IPS-NIHi7 (cell line): ENCODE data around the gene TALDO1.
A peak's percentile ranks its signal among the peaks of the same experiment; 100 is the strongest.
"Not testable (repeated sequence)": the region's sequence is repeated elsewhere in the genome, so short reads cannot be mapped to it uniquely, and the experiment has no call there.

Experiments
- DNase-seq: peaks from one replicate; pipeline ENCODE4 v3.0.0; 2012; ENCODE audit warnings: mixed read lengths; ENCODE audit errors: extremely low spot score

The TALDO1 gene

GRCh38 chr11:734541-734940 lies 12.7 kb upstream of the TALDO1 start:
- not testable (repeated sequence) for DNase-seq

- DNase-seq: no peak
Observed at GRCh38 chr11:737366-737765, 9.9 kb upstream of the TALDO1 start.

- DNase-seq: not testable (repeated sequence)
Observed at GRCh38 chr11:737899-738298, 9.4 kb upstream of the TALDO1 start.

DNA sequence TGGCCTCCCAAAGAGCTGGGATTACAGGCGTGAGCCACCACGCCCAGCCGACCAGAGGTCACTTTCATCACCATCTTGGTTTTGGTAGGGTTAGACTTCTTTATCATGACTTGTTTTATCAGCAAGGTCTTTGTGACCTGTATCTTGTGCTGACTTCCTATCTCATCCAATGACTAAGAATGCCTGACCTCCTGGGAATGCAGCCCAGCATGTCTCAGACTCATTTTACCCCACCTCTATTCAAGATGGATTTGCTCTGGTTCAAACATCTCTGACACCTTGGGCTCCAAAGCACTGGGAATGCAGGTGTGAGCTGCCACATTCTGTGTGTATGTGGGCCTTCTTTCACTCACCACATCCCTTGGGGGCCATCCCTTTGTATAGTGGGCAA lies 5.1 kb upstream of the TALDO1 start:
- DNase-seq: no peak

- no peak for DNase-seq
Observed at GRCh38 chr11:742571-743201, 4.6 kb upstream of the TALDO1 start.

GRCh38 chr11:745428-745827 lies 1.8 kb upstream of the TALDO1 start:
- DNase-seq: no peak

DNA sequence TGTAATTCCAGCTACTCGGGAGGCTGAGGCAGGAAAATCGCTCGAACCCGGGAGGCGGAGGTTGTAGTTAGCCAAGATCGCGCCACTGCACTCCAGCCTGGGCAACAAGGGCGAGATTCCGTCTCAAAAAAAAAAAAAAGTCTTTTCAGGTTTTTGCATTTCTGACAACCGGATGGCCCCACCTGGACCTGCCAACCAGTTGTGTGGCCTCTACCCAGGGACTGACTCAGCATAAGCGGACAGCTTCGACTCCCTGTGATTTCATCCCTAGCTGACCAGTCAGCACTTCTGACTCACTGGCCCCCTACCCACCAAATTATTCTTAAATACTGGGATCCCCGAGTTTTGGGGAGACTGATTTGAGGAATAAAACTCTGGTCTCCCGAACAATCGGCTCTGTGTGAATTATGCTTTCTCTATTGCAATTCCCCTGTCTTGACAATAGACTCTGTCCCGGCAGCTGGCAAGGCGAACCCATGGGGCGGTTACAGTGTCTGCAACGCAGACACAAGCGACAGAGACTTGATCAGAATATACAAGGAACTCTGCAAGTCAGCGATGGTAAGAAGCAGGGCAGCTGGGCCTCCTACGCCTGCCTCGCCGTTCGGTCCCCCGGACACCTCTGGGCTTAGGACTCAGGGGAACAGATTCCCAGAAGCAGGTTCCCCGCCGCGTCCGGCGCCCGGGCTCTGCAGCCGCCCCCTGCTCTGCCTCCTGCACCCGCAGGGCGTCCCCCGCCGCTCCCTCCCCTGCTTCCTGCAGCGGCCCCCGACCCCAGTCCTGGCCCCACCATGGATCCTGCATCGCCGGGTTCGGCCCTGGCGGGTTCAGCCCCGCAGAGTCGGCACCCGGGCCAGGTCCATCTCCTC lies 741 bp upstream of the TALDO1 start:
- DNase-seq: no peak

DNA sequence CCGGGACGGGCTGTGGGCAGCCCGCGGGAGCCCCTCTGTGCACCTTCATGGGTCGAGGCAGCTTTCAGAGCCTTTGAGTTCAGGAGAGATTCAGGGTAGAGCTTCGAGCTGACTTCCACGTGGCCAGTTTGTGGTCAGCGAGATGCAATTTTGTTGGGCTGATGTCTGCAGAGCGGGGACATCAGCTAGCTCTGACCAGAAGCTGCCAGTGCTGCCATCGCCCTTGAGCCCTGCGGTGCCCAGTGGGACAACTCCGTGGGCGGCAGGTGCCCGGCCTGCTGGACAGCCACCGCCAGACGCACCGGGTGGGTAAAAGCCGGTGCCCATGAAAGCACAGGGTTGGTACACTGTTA lies 719 bp downstream of the TALDO1 start:
- no peak for DNase-seq

DNA sequence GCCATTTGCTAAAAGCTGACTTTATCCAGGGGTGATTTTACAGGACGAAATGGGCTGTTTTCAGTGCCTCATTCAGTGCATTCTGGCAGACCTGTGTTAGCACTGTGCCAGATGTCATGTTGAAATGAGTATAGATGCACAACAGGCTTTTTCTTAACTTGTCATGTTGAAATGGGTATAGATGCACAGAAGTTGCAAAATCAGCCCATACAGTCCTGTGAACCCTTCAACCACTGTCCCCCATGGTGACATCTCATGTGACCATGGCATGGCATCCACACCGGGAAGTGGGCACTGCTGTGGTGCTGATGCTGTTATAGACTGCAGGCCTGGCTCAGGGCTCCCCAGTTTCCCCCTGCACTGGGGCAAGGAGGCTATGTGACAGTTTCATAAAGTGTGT lies 2.5 kb downstream of the TALDO1 start:
- DNase-seq: no peak

DNA sequence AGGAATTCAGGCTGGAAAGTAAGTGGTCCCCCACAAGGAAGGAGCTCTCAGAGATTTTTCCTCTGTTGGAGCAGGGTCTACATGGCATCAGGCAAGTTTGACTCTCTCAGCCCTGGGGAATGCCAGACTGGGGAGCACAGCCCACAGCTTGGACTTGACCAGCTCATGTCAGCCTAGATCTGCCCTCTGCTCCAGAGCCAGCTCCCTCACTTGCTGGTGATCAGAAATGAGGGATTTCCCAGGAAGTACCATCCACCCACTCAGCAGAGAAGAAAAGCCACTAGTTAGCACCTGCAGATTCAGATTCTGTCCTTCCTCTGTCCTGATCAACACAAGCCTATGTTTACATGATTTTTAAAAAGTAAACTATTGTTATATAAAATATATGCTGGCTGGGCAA lies 13.0 kb downstream of the TALDO1 start:
- DNase-seq: no peak

DNA sequence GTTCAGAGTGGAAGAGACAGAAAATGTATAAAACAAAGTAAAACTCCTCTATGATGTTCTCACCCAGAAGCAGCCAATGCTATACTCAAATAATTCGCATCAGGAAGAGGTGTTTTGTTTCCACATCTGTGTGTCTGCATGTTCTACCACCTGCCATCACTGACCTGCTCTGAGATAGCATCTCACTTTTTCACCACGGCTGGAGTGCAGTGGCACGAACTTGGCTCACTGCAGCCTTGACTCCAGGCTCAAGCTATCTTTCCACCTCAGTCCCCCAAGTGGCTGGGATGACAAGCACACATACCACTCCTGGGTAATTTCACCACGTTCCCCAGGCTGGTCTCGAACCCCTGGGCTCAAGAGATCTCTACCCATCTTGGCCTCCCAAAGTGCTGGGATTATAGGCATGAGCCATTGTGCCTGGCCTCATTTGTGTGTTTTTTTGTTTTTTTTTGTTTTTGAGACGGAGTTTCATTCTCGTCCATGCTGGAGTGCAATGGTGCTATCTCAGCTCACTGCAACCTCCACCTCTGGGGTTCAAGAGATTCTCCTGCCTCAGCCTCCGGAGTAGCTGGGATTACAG lies 14.4 kb downstream of the TALDO1 start:
- DNase-seq: no peak

- no peak for DNase-seq
Observed at GRCh38 chr11:762421-763072, 15.3 kb downstream of the TALDO1 start.

GRCh38 chr11:763073-763463 lies 15.8 kb downstream of the TALDO1 start:
- DNase-seq: peak; percentile 86

GRCh38 chr11:763549-764321 lies 16.5 kb downstream of the TALDO1 start:
- no peak for DNase-seq

DNA sequence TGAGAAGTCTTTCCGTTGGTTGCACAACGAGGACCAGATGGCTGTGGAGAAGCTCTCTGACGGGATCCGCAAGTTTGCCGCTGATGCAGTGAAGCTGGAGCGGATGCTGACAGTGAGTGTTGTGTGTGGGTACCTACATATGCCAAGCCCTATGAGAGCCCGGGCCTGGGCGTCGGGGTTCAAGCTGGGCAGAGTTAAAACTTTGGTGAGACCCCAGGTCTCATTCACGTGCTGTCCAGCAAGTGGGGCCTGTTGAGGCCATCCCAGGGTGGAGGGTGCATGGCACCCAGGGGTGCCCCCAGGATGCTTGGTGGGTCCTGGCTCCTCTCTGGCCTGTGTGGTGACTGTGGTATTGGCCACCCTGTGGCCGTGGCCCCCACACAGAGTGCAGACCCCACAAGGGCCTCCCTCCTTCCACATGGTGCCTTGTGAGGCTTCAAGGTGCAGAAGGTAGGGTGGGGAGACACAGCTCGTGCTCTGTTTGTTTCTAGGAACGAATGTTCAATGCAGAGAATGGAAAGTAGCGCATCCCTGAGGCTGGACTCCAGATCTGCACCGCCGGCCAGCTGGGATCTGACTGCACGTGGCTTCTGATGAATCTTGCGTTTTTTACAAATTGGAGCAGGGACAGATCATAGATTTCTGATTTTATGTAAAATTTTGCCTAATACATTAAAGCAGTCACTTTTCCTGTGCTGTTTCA lies 17.2 kb downstream of the TALDO1 start:
- no peak for DNase-seq

DNA sequence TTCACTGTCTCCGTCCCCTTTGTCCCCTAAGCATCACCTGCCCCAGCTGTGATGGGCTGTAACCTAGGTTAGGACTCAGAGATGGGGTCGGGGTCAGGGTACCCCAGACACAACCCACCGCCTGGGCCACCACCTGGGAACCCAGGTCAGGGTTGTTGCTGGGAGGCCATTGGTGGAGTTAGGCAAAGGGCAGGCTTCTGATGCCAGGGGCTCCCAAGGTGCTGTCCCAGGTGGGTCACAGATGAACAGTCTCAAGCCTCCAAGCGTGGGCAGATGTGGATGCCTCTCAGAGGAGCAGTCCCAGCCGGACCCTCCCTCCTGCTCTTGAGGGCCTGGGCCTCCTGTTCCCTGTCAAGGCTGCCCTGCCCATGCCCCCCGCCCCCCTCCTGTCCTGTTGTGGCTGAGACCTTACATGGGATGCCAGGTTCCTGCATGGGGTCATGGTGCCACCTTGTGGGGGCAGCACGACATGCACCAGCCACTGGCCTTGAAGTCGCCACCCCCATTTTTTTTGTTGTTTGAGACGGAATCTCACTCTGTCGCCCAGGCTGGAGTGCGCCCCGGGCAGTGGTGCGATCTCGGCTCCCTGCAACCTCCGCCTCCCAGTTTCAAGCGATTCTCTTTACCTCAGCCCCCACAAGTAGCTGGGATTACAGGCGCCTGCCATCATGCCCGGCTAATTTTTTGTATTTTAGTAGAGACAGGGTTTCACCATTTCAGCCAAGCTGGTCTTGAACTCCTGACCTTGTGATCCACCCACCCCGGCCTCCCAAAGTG lies 17.9 kb downstream of the TALDO1 start:
- DNase-seq: peak; percentile 75

GRCh38 chr11:765802-766091 lies 18.5 kb downstream of the TALDO1 start:
- DNase-seq: no peak

GRCh38 chr11:766106-766935 lies 19.1 kb downstream of the TALDO1 start:
- DNase-seq: no peak

- DNase-seq: no peak
Observed at GRCh38 chr11:766936-767210, 19.6 kb downstream of the TALDO1 start.

DNA sequence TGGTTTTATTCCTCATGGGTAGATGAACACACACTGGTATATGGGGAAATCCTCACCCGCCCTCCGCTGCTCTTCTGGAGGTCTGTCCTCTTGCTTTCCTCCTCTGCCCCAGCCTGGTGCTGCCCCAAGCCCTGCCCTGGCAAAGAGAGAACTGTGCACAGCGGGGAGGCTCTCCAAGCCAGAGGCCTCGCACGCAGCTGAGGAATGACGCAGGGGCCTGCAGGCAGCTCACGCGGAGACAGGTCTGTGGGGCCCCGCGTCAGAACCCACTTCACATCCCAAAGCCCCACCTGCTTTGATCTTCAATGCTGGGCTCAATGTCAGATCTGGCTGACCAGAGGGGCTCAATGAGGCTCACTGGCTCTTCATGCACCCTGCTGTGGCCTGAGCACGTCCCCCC lies 20.0 kb downstream of the TALDO1 start:
- DNase-seq: no peak
